Measurements from ENCODE around the gene IL20RB. TPM values are rescaled to one million over a fixed set of nuclear protein-coding genes. Genes with fewer than 3 reads are reported as not detected.

IL20RB gene
- total RNA-seq, 1 experiment from 2014 or later: 6.9 TPM

- intact Hi-C loops (cut with micrococcal nuclease; ENCODE audit: unreplicated experiment): no loop called here
- H3K9me3 ChIP-seq: no peaks in the 10 kb centered on the region
- H3K4me3 Mint-ChIP-seq (ENCODE audit: unreplicated experiment): no peak overlapping the region
- TF ChIP-seq CTCF (IDR thresholded peaks at IDR 0.05; ENCODE audit: insufficient read depth in 1 of 2, low read depth in 1 of 2, low read length in 1 of 2, severe bottlenecking in 1 of 2, unreplicated experiment in 1 of 2): no peak
- no TSS peak for BruUV-seq (replicated peaks)
- DNase-seq: no peak
- H3K36me3 Mint-ChIP-seq (ENCODE audit: insufficient read depth, unreplicated experiment): peaks cover 23% of the 10 kb centered on the region
- H3K36me3 ChIP-seq (ENCODE audit: control insufficient read depth, insufficient read depth, low read length): no peaks in the 10 kb centered on the region
- H3K27ac Mint-ChIP-seq (ENCODE audit: unreplicated experiment): no peak overlapping the region
- no peaks in the 10 kb centered on the region for H3K9me3 Mint-ChIP-seq (ENCODE audit: unreplicated experiment)
- ChIA-PET CTCF (no interaction called here), POLR2A (no interaction called here)
- no peaks in the 10 kb centered on the region for H3K27me3 Mint-ChIP-seq (ENCODE audit: insufficient read depth, unreplicated experiment)
- no peak overlapping the region for H3K4me3 ChIP-seq (ENCODE audit: low read depth, low read length)
- no peaks in the 10 kb centered on the region for H3K4me1 Mint-ChIP-seq (ENCODE audit: low read depth, unreplicated experiment)
- peaks cover 12% of the 10 kb centered on the region for H3K4me1 ChIP-seq
- no peaks in the 10 kb centered on the region for H3K27me3 ChIP-seq (replicated peaks; ENCODE audit: control insufficient read depth, insufficient read depth, low read length)
Measured at GRCh38 chr3:136939489-136939888, 18.3 kb upstream of the IL20RB start.

- no peak for TF ChIP-seq CTCF (IDR thresholded peaks at IDR 0.05; ENCODE audit: insufficient read depth in 1 of 2, low read depth in 1 of 2, low read length in 1 of 2, severe bottlenecking in 1 of 2, unreplicated experiment in 1 of 2)
- Histone ChIP-seq H3K9me3 (no peaks in the 10 kb centered on the region), H3K4me1 (peaks cover 16% of the 10 kb centered on the region), H3K27me3 (replicated peaks; ENCODE audit: control insufficient read depth, insufficient read depth, low read length) (no peaks in the 10 kb centered on the region), H3K4me3 (ENCODE audit: low read depth, low read length) (no peak overlapping the region), H3K36me3 (ENCODE audit: control insufficient read depth, insufficient read depth, low read length) (no peaks in the 10 kb centered on the region)
- Mint-ChIP-seq H3K36me3 (ENCODE audit: insufficient read depth, unreplicated experiment) (peaks cover 15% of the 10 kb centered on the region), H3K27me3 (ENCODE audit: insufficient read depth, unreplicated experiment) (no peaks in the 10 kb centered on the region), H3K4me1 (ENCODE audit: low read depth, unreplicated experiment) (peaks cover 8% of the 10 kb centered on the region), H3K9me3 (ENCODE audit: unreplicated experiment) (no peaks in the 10 kb centered on the region), H3K4me3 (ENCODE audit: unreplicated experiment) (no peak overlapping the region), H3K27ac (ENCODE audit: unreplicated experiment) (no peak overlapping the region)
- DNase-seq: no peak
- intact Hi-C loops (cut with micrococcal nuclease; ENCODE audit: unreplicated experiment): no loop called here
- CTCF ChIA-PET: no interaction called here
- POLR2A ChIA-PET: no interaction called here
- BruUV-seq (replicated peaks): no TSS peak
Measured at GRCh38 chr3:136942803-136943202, 15.0 kb upstream of the IL20RB start.

DNA sequence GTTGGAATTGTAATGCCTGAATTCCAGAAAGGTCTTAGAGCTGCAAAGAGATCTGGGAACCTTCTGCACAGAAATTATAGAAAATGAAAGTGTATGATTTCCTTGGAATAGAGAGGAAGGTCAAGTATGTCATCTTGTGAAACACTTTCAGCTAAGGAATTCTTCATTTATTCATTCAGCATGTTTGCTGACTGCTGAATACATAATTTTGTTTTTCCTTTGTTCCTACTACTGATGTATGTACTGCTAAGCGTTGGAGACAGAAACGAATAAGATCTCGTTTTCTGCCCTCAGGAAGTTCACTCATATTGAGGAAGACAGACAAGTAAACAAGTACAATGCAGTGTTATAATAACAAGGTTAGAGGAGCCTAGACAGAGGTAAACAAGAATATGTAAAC is 14.3 kb upstream of the IL20RB start:
- Mint-ChIP-seq H3K27ac (ENCODE audit: unreplicated experiment) (no peak overlapping the region), H3K9me3 (ENCODE audit: unreplicated experiment) (no peaks in the 10 kb centered on the region), H3K4me3 (ENCODE audit: unreplicated experiment) (no peak overlapping the region), H3K4me1 (ENCODE audit: low read depth, unreplicated experiment) (peaks cover 10% of the 10 kb centered on the region), H3K27me3 (ENCODE audit: insufficient read depth, unreplicated experiment) (no peaks in the 10 kb centered on the region), H3K36me3 (ENCODE audit: insufficient read depth, unreplicated experiment) (peaks cover 16% of the 10 kb centered on the region)
- DNase-seq: no peak
- H3K9me3 ChIP-seq: no peaks in the 10 kb centered on the region
- ChIA-PET CTCF (no interaction called here), POLR2A (no interaction called here)
- intact Hi-C loops (cut with micrococcal nuclease; ENCODE audit: unreplicated experiment): no loop called here
- no peaks in the 10 kb centered on the region for H3K27me3 ChIP-seq (replicated peaks; ENCODE audit: control insufficient read depth, insufficient read depth, low read length)
- no TSS peak for BruUV-seq (replicated peaks)
- peaks cover 12% of the 10 kb centered on the region for H3K4me1 ChIP-seq
- TF ChIP-seq CTCF (IDR thresholded peaks at IDR 0.05; ENCODE audit: insufficient read depth in 1 of 2, low read depth in 1 of 2, low read length in 1 of 2, severe bottlenecking in 1 of 2, unreplicated experiment in 1 of 2): no peak
- no peak overlapping the region for H3K4me3 ChIP-seq (ENCODE audit: low read depth, low read length)
- H3K36me3 ChIP-seq (ENCODE audit: control insufficient read depth, insufficient read depth, low read length): no peaks in the 10 kb centered on the region
